Glutamatergic neuron (in vitro differentiated cells): Measurements from ENCODE around the gene TCAIM. TPM values are rescaled to one million over a fixed set of nuclear protein-coding genes. Genes with fewer than 3 reads are reported as not detected.

Source experiments
- DNase-seq: peaks from one replicate; pipeline ENCODE4 v3.0.0; 2022
- H3K27ac Mint-ChIP-seq: one replicate; pipeline ENCODE4 v1.8.0; 2020; ENCODE audit warnings: mild to moderate bottlenecking, mixed read lengths, inconsistent platforms; ENCODE audit not compliant: unreplicated experiment
- H3K27me3 Mint-ChIP-seq: one replicate; pipeline ENCODE4 v1.8.0; 2020; ENCODE audit warnings: mild to moderate bottlenecking, moderate library complexity, mixed read lengths, inconsistent platforms; ENCODE audit not compliant: unreplicated experiment
- H3K36me3 Mint-ChIP-seq: one replicate; pipeline ENCODE4 v1.8.0; 2020; ENCODE audit warnings: mild to moderate bottlenecking, mixed read lengths, inconsistent platforms; ENCODE audit not compliant: unreplicated experiment
- H3K4me1 Mint-ChIP-seq: one replicate; pipeline ENCODE4 v1.8.0; 2020; ENCODE audit warnings: mild to moderate bottlenecking, low read depth, mixed read lengths, inconsistent platforms; ENCODE audit not compliant: unreplicated experiment
- H3K4me3 Mint-ChIP-seq: one replicate; pipeline ENCODE4 v1.8.0; 2020; ENCODE audit warnings: mild to moderate bottlenecking, mixed read lengths, inconsistent platforms; ENCODE audit not compliant: unreplicated experiment
- H3K9me3 Mint-ChIP-seq: one replicate; pipeline ENCODE4 v1.8.0; 2020; ENCODE audit warnings: mild to moderate bottlenecking, moderate library complexity, mixed read lengths, inconsistent platforms; ENCODE audit not compliant: unreplicated experiment
- long read RNA-seq: library from polyadenylated mRNA; unstranded; transcript quantifications from one replicate; pipeline ENCODE4 v2.0.0, GENCODE V29; 2020; ENCODE audit not compliant: unreplicated experiment
- total RNA-seq: library from RNA; stranded (reverse); fragmentation: NEBNext Ultra II Directional; extraction: Animal tissue kit (Norgen Biotek cat#: 25700); gene quantifications from one replicate; pipeline ENCODE4 v1.2.1, GENCODE V29; 2021; ENCODE audit not compliant: unreplicated experiment
- TF ChIP-seq, protein P1 (sequence below): fragments of 200-600 bp; sonication (generic); IDR thresholded peaks from one replicate; pipeline ENCODE4 v1.5.0; 2021; ENCODE audit not compliant: partially characterized antibody, unreplicated experiment

The TCAIM gene, protein sequence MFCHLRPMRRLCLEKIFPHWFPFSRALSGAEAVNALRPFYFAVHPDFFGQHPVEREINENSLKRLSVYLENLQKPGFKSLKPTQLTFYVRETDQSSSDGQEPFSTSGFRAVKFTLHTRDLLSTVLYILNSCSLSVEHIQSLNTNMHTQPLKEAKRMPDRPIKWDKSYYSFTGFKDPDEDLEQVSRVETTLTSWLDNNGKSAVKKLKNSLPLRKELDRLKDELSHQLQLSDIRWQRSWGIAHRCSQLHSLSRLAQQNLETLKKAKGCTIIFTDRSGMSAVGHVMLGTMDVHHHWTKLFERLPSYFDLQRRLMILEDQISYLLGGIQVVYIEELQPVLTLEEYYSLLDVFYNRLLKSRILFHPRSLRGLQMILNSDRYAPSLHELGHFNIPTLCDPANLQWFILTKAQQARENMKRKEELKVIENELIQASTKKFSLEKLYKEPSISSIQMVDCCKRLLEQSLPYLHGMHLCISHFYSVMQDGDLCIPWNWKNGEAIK
- 17.1 TPM for total RNA-seq
- long read RNA-seq, transcript TCAIM-203 (4 exons, 2,178 nt): major isoform, 6 of 9 reads
- long read RNA-seq, partial matches to known transcripts: 0 of 9 reads
- long read RNA-seq, other reads (novel, unspliced or antisense): 1 of 9 reads

DNA sequence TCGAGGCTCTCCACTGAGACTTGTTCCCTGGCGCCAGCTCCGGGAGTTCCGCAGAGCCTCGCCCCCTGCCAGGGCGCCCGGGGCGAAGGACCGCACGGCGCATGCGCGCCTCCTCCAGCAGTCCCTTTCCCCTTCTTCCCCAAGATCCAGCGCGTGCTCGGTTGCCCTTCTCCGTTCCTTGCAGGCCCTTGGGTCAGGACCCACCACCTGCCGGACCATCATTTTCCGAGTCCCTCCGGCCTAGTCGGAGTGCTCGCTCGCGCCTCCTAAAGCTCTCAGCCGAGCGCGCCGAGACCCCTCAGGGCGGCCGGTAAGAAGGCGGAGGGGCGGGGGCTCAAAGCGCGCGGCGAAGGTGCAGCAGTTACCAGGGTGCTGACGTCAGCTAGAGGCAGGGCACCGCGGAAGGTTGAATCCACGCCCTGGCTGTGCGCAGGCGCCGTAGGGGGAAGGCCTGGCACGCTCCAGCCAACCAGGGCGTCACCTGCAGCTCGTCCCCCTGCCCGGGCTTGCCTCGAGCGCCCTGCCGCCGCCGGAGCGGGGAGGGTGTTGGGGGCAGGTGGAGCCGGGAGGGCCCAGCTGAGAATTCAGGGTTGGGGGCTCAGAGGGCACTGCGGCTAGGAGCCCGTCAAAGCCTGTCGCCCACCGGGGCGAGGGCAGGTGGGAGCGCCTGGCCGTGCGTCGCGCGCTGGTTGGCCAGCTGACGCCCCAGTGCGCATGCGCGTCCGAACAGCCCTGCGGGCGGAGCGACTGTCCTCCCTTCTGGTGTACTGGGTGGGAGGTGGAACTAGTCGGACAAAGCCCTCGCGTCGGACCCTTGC lies at the start of gene TCAIM:
Gene TCAIM (plus strand): TSS at position 757 of the 818 bp plus-strand sequence. CDS start 16,017 bp downstream, outside the sequence.
- peak within 1 kb of the TSS; percentile 98 for H3K4me3 Mint-ChIP-seq
- TF ChIP-seq, protein P1, sequence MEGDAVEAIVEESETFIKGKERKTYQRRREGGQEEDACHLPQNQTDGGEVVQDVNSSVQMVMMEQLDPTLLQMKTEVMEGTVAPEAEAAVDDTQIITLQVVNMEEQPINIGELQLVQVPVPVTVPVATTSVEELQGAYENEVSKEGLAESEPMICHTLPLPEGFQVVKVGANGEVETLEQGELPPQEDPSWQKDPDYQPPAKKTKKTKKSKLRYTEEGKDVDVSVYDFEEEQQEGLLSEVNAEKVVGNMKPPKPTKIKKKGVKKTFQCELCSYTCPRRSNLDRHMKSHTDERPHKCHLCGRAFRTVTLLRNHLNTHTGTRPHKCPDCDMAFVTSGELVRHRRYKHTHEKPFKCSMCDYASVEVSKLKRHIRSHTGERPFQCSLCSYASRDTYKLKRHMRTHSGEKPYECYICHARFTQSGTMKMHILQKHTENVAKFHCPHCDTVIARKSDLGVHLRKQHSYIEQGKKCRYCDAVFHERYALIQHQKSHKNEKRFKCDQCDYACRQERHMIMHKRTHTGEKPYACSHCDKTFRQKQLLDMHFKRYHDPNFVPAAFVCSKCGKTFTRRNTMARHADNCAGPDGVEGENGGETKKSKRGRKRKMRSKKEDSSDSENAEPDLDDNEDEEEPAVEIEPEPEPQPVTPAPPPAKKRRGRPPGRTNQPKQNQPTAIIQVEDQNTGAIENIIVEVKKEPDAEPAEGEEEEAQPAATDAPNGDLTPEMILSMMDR: no peak
- H3K36me3 Mint-ChIP-seq: no peaks in the 10 kb centered on the region
- peaks cover 11% of the 10 kb centered on the region for H3K4me1 Mint-ChIP-seq
- peak within 1 kb of the TSS; percentile 96 for H3K27ac Mint-ChIP-seq
- H3K27me3 Mint-ChIP-seq: peaks cover 1% of the 10 kb centered on the region
- H3K9me3 Mint-ChIP-seq: peaks cover 10% of the 10 kb centered on the region
- peak; percentile 99 for DNase-seq

DNA sequence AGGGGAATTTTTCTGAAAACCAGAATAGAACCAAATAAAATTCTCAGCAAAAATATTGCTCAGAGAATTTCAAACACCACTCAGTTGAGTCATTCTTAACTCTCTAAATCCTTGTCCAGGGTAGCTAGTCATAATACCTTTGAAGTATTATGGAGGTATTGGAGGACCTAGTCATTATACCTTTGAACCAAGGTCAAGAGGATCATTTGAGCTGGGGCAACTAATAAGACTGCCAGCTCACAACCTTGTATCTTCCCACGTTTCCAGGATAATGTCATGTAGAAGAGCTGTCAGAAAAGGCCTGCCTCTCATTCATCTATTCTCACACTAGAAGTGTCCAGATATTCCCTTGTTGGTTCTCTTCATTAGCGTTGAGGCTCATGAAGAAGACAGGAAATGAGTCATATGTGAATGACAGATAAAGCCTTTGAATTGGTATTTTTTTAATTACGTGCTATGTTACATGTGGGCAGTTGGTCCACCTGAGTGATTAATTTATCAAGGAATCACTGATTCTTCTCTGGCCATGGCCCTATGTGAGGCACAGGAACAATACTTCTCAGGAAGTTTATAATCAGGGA lies 48.6 kb upstream of the TCAIM start:
- Mint-ChIP-seq H3K4me1 (peaks cover 2% of the 10 kb centered on the region), H3K9me3 (no peaks in the 10 kb centered on the region), H3K27me3 (no peaks in the 10 kb centered on the region), H3K4me3 (no peak overlapping the region), H3K27ac (no peak overlapping the region), H3K36me3 (no peaks in the 10 kb centered on the region)
- TF ChIP-seq, protein P1: no peak
- no peak for DNase-seq

DNA sequence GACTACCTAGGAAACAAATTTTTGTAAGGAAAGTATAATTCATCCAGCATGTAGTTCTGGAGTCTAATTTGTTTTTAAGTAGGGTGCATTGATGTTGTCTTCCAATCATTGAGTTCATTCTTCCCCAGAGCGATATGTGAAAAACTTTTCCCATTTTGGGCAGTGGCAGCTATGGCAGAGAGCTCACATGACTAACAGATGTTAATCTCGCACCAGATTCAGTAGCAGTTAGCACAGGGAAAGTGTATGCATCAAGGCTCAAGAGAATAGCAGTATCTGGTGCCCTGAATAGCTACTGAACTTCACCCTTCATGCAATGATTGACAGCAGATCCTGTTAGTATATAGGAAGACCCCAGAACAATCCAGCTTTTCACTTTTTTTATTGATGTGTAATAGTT lies 46.3 kb upstream of the TCAIM start:
- Mint-ChIP-seq H3K9me3 (peaks cover 3% of the 10 kb centered on the region), H3K4me1 (peaks cover 2% of the 10 kb centered on the region), H3K27me3 (no peaks in the 10 kb centered on the region), H3K27ac (no peak overlapping the region), H3K36me3 (no peaks in the 10 kb centered on the region), H3K4me3 (no peak overlapping the region)
- DNase-seq: no peak
- TF ChIP-seq, protein P1: no peak

DNA sequence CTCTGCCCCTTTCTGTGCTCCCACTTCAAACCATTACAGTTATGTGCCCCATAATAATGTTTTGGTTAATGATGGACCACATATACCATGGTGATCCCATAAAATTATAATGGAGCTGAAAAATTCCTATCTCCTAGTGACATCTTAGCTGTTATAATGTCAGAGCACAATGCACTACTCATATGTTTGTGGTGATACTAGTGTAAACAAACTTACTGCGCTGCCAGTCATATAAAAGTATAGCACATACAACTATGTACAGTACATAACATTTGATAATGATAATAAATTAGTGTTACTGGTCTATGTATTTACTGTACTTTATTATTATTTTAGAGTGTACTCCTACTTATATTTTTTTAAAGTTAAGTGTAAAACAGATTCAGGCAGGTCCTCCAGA lies 45.6 kb upstream of the TCAIM start:
- Mint-ChIP-seq H3K27ac (no peak overlapping the region), H3K36me3 (no peaks in the 10 kb centered on the region), H3K4me3 (no peak overlapping the region), H3K27me3 (no peaks in the 10 kb centered on the region), H3K4me1 (peaks cover 2% of the 10 kb centered on the region), H3K9me3 (peaks cover 3% of the 10 kb centered on the region)
- TF ChIP-seq, protein P1: no peak
- DNase-seq: no peak
